KMS-11 (cell line): Measurements from ENCODE around the gene HTR6.

Experiments used
- H2AFZ ChIP-seq: fragments of 200-600 bp; sonication (generic); 2 replicates; pipeline ENCODE4 v1.6.1; 2016; ENCODE audit warnings: antibody characterized with exemption, mixed run types, low read depth
- H3K27ac ChIP-seq: fragments of 200-600 bp; sonication (generic); 2 replicates; pipeline ENCODE4 v1.6.1; 2016; ENCODE audit warnings: mild to moderate bottlenecking, mixed run types
- H3K27me3 ChIP-seq: fragments of 200-600 bp; sonication (generic); 2 replicates; pipeline ENCODE4 v1.6.1; 2017; ENCODE audit warnings: mild to moderate bottlenecking, low read depth, mixed run types, moderate library complexity; ENCODE audit not compliant: insufficient read depth
- H3K36me3 ChIP-seq: fragments of 200-600 bp; sonication (generic); 2 replicates; pipeline ENCODE4 v1.6.1; 2017; ENCODE audit warnings: mild to moderate bottlenecking, mixed run types; ENCODE audit not compliant: insufficient read depth
- H3K4me1 ChIP-seq: fragments of 200-600 bp; sonication (generic); 2 replicates; pipeline ENCODE4 v1.6.1; 2016; ENCODE audit warnings: mild to moderate bottlenecking, low read depth, mixed run types; ENCODE audit not compliant: poor library complexity, severe bottlenecking
- H3K4me2 ChIP-seq: fragments of 200-600 bp; sonication (generic); 2 replicates; pipeline ENCODE4 v1.7.0; 2016; ENCODE audit warnings: mild to moderate bottlenecking, mixed run types
- H3K4me3 ChIP-seq: fragments of 200-600 bp; sonication (generic); IDR thresholded peaks from 2 replicates; pipeline ENCODE4 v1.6.1; 2017; ENCODE audit warnings: low read depth, low read length, mixed read lengths; ENCODE audit not compliant: insufficient read depth
- H3K79me2 ChIP-seq: fragments of 200-600 bp; sonication (generic); 2 replicates; pipeline ENCODE4 v1.6.1; 2016; ENCODE audit warnings: low read depth, mixed run types; ENCODE audit not compliant: insufficient read depth
- H3K9ac ChIP-seq: fragments of 200-600 bp; sonication (generic); 2 replicates; pipeline ENCODE4 v1.6.1; 2016; ENCODE audit warnings: mild to moderate bottlenecking, mixed run types
- H4K20me1 ChIP-seq: fragments of 200-600 bp; sonication (generic); 2 replicates; pipeline ENCODE4 v1.6.1; 2016; ENCODE audit warnings: mild to moderate bottlenecking, mixed run types; ENCODE audit not compliant: insufficient read depth
- TF ChIP-seq, protein P1 (sequence below): fragments of 200-600 bp; sonication (generic); conservative IDR thresholded peaks from 2 replicates; pipeline ENCODE4 v1.6.1; 2017; ENCODE audit warnings: low read depth, mild to moderate bottlenecking, antibody characterized with exemption, low read length, moderate library complexity, mixed read lengths

HTR6 gene

DNA sequence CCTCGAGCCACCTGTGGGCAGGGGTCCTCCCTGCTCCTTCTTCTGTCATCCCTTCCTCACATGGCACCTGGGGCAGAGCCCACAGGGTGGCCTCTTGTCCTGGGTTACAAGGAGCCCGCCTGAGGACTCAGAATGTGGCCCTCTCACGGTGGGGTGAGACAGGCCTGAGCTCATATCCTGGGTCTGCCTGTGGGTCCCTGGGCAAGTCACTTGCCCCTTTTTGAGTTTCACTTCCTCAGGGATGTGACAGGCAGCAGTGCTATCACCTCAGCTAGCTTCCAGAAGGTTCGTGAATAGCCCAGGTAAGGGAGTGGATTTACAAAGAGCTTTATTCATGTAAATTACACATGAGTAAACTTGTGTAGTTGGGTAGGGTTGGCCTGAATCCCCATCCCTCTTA, 33.5 kb downstream of the HTR6 start:
- no peak overlapping the region for H3K9ac ChIP-seq
- H3K27ac ChIP-seq, result no peak overlapping the region
- H3K4me1 ChIP-seq, result no peaks in the 10 kb centered on the region
- TF ChIP-seq, protein P1, sequence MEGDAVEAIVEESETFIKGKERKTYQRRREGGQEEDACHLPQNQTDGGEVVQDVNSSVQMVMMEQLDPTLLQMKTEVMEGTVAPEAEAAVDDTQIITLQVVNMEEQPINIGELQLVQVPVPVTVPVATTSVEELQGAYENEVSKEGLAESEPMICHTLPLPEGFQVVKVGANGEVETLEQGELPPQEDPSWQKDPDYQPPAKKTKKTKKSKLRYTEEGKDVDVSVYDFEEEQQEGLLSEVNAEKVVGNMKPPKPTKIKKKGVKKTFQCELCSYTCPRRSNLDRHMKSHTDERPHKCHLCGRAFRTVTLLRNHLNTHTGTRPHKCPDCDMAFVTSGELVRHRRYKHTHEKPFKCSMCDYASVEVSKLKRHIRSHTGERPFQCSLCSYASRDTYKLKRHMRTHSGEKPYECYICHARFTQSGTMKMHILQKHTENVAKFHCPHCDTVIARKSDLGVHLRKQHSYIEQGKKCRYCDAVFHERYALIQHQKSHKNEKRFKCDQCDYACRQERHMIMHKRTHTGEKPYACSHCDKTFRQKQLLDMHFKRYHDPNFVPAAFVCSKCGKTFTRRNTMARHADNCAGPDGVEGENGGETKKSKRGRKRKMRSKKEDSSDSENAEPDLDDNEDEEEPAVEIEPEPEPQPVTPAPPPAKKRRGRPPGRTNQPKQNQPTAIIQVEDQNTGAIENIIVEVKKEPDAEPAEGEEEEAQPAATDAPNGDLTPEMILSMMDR, result no peak
- no peaks in the 10 kb centered on the region for H3K79me2 ChIP-seq
- no peaks in the 10 kb centered on the region for H3K27me3 ChIP-seq
- H4K20me1 ChIP-seq, result no peaks in the 10 kb centered on the region
- H3K4me3 ChIP-seq, result no peak overlapping the region
- H3K4me2 ChIP-seq, result no peak overlapping the region
- H3K36me3 ChIP-seq, result no peaks in the 10 kb centered on the region
- no peak overlapping the region for H2AFZ ChIP-seq

DNA sequence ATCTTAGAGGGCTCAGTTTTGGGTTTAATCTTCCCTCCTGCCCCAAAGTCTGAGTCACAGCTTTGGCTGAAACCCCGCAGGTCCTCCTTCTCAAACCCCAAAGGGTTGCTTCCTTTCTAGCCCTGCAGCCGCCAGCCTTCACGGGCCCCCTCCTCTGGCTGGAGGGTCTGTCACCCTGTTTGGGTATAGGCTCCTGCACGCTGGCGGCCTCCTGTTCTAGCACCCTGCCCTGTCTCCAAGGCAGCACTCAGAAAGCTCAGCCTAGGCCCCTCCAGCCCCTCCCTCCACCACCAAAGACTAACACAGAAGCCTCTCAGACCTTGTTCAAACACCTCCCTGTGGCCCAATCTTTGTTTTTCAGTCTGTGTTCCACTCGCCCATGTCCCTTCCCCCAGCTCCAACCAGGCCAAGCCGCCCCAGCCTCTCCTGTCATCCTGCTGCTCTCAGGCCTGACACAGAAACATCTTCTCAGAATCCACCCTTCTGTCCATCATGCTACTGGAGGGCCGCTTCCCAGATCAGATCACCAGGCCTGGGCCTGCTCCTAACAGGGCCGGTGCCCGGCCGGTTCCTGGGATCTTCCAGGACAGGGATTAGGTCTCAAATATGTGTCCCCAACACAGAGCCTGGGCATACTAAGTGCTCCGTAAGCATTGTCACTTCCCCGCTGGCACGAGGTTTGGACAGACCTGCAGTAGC, 35.6 kb downstream of the HTR6 start:
- H3K4me1 ChIP-seq, result no peaks in the 10 kb centered on the region
- no peak overlapping the region for H3K27ac ChIP-seq
- H2AFZ ChIP-seq, result no peak overlapping the region
- H3K4me2 ChIP-seq, result no peak overlapping the region
- H3K27me3 ChIP-seq, result no peaks in the 10 kb centered on the region
- H3K9ac ChIP-seq, result no peak overlapping the region
- no peaks in the 10 kb centered on the region for H4K20me1 ChIP-seq
- no peak overlapping the region for H3K4me3 ChIP-seq
- H3K79me2 ChIP-seq, result no peaks in the 10 kb centered on the region
- TF ChIP-seq, protein P1, result no peak
- no peaks in the 10 kb centered on the region for H3K36me3 ChIP-seq

DNA sequence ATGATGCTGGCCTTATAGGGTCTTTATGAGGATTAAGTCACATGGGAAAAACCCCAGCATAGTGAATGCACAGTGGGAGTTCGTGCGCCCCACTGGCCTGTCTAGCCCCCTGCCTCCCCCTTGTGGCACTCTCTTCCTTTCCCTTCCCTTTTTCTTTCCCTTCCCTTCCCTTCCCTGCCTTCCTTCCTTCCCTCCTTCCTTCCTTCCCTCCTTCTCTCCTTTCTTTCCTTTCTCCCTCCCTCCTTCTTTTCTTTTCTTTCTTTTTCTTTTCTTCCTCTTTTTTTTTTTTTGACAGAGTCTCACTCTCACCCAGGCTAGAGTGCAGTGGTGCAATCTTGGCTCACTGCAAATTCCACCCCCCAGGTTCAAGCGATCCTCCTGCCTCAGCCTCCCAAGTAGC, 38.6 kb downstream of the HTR6 start:
- Histone ChIP-seq H3K4me1 (no peaks in the 10 kb centered on the region), H3K27me3 (no peaks in the 10 kb centered on the region), H3K36me3 (no peaks in the 10 kb centered on the region), H3K4me2 (no peak overlapping the region), H3K27ac (no peak overlapping the region), H3K79me2 (no peaks in the 10 kb centered on the region), H3K4me3 (no peak overlapping the region), H3K9ac (no peak overlapping the region), H2AFZ (no peak overlapping the region), H4K20me1 (no peaks in the 10 kb centered on the region)
- TF ChIP-seq, protein P1, result no peak

DNA sequence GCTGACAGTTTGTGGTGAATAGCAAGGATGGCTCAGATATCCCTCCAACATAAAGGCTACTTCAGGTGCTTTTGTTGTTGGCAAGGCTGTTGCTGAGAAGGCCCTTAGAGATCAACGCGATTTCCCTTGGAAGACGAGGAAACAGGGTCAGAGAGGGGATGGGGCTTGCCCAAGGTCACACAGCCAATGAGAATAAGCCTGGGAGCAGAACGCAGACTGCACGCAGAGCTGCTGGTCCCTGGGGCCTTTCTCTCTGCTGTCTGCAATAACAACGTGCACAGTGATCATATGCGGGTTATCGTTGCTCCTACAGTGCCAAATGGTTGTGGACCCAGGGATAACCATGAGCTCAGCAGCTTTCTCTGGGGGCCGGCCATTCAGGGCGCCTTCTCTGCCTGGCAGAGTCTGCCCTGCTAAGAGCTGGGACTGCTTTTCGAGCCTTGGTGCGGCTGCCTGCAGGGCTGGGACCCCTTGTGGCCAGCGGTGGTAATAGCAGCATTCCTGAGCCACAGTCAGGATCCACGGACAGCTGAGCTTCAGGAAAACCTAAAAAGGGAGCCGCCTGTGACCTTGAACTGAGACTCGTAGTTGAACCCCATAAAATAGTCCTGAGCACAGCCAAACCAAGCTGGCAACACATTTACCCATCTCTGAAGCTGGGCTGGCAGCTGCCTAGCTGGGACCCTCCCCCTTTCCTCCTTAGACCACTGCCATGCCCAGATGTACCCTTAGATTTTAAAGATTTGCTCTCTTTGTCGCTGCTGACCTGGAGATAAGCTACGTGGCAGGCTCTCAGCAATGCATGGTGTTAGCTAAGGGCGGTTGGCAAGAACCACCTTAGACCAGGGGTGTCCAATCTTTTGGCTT, 39.8 kb downstream of the HTR6 start:
- TF ChIP-seq, protein P1, result peak; percentile 91
- no peaks in the 10 kb centered on the region for H3K36me3 ChIP-seq
- H3K27me3 ChIP-seq, result no peaks in the 10 kb centered on the region
- no peak overlapping the region for H3K4me2 ChIP-seq
- no peak overlapping the region for H3K9ac ChIP-seq
- no peak overlapping the region for H3K27ac ChIP-seq
- no peaks in the 10 kb centered on the region for H3K4me1 ChIP-seq
- H3K4me3 ChIP-seq, result no peak overlapping the region
- H4K20me1 ChIP-seq, result no peaks in the 10 kb centered on the region
- no peak overlapping the region for H2AFZ ChIP-seq
- H3K79me2 ChIP-seq, result no peaks in the 10 kb centered on the region
